ENCODE data around the gene RAB3GAP1.
"Not testable (repeated sequence)": the region's sequence is repeated elsewhere in the genome, so short reads cannot be mapped to it uniquely, and the experiment has no call there.

RAB3GAP1 gene

DNA sequence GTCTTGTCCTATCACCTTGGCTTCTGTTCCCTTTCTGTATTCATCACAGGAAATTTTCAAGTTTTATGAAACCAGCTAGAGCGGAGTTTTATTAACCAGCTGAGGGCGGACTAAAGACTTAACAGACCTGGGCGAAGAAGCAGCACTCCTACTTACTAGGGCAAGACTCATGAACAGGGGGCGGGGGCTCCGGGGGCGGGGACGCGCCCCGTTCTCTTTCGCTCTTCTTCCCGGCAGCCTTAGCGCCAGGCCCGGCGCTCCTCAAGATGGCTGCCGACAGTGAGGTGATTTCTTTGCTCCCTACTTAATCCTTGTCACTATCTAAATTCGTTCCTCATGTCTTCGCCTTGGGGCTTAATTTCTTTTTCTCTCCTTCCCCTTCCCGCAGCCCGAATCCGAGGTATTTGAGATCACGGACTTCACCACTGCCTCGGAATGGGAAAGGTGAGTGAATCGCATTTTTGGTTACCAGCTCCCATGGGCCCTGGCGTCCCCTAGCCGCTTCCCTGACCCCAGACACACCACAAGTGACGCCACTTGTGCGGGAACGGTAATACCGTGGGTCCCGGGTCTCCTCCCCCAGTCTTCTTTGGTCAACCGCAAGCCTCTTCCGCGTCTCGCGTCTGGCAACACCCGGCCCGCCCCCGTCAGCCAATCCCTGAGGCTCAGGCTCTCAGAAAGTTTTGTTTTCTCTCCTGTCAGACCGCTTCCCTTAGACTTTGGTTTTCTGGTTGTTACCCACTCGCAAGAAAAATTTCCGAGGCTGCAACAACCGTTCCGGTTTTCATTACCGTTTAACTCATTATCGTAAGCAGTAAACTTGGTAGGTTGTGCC is at the start of gene RAB3GAP1:
Gene RAB3GAP1 (plus strand): TSS at position 251 of the 835 bp plus-strand sequence. CDS start 16 bp downstream, at position 267.
- DNase-seq, result peak; percentile 88

- no peak for DNase-seq
Observed at GRCh38 chr2:135002836-135003235, 49.3 kb upstream of the RAB3GAP1 start.

DNA sequence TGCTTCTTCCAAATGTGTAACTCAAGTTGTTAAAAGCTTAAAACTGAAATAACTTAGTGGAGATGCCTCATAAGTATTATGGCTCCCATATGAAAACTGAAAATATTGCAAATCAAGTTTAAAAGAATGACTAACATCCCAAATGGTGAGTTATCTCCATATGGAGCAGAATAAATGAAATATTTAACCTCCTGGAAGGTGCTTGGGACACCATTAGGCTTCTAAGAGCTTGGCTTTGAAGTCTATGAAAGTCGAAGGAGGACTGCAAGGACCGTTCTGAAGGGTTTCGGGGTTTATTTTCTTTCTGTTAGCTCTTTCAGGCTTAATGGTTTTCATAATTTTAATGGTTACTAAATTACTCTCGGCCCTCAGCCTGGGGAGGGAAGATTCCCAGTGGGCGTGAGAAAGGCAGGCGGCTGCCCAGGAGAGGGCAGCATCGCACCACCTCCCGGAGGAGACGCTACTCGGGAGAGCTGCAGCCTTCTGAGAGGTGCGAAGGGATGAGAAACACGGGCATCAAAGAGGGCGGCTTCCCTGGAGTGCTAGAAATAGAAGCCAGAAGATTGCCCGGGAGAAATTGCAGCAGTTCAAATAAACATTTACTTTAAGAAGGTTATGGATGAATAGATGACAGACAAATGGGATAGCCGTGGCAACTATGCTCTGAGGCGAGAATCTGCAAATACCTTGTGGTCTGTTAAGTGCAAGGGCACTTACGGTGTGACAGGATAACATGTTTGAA is 47.9 kb upstream of the RAB3GAP1 start:
- peak; percentile 74 for DNase-seq

DNA sequence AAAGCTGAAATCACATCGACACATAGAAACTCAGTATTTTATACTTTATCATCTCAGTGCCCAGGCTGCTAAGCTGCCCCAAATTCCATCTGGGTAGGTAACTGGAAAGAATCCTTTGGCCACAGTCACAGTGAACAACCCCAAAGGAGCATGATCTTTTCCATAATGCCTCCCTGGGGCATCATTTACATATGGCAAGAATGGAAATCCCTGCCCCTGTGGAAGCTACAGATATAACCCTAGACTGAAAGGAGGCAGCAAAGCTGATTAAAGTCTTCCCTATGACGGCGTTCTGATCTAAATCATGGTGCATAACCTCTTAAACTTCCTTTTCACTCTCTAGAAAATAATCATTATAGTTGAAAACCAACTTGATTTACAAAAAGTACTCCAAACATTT is 46.3 kb upstream of the RAB3GAP1 start:
- DNase-seq, result no peak

DNA sequence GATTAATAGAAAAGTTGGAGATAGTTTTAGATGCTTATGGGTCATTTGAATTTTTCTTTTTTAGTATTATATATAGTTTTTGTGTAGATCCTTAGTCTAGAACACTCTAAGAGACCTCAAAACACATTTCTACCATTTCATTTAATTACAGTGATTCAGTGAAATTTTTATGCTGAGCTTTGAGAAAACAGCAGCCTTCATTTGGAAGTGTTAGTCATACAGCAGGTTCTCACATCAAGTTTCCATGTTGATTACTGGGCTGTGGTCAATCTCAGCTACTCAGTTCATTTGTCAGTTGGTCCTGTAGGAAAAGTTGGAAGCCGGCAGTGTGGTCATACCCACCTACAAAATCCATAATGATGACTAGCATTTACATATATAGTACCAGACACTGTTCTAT is 42.8 kb upstream of the RAB3GAP1 start:
- DNase-seq, result no peak

DNA sequence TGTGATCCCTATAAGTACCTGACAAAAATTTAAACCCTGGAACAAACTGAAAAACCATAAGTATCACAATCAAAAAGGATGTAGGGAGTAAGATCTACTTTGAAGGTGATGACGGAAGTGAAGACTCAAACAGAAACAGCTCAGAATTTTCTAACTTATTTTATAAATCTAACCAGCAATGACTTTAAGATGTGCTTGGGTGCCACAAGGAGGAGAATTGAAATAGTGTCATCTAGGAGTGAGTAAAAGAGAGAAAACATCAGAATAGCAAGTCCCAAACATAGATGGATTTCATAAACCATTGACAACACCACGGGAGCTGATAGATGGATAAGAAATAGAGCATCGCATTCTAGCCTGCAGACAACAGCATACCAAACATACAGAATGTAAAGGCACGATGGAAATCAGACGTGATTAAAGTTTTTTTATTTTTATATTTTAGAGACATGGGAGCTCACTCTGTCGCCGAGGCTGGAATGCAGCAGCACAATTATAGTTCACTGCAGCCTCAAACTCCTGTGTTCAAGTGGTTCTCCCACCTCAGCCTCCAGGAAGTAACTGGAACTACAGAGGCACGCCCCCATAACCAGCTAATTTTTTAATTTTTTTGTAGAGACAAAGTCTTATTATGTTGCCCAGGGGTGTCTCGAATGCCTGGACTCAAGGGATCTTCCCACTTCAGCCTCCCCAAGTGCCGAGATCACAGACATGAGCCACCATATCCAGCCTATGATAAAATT is 41.7 kb upstream of the RAB3GAP1 start:
- no peak for DNase-seq

GRCh38 chr2:135011633-135012032 is 40.5 kb upstream of the RAB3GAP1 start:
- no peak for DNase-seq

- DNase-seq, result no peak
Observed at GRCh38 chr2:135021618-135022017, 30.5 kb upstream of the RAB3GAP1 start.

- DNase-seq, result no peak
Observed at GRCh38 chr2:135022952-135023880, 28.9 kb upstream of the RAB3GAP1 start.

GRCh38 chr2:135023886-135024485 is 28.1 kb upstream of the RAB3GAP1 start:
- DNase-seq, result no peak

- no peak for DNase-seq
Observed at GRCh38 chr2:135029481-135030134, 22.5 kb upstream of the RAB3GAP1 start.

DNA sequence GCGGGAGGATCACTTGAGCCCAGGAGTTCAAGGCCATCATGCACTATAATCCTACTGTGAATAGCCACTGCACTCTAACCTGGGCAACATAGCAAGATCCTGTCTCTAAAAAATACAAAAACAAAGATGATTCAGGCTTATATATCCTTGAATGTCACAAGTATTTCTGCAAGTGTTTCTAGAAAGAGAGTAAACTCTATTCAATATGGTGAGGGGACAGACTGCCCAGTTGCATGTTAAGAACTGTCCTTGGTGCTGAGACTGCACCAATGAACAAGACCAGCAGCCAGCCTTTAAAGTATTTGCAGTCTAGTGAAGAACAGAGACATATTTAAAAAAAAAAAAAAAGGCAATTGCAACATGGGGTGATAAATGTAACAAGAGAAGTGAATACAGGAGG is 21.3 kb upstream of the RAB3GAP1 start:
- peak; percentile 20 for DNase-seq

DNA sequence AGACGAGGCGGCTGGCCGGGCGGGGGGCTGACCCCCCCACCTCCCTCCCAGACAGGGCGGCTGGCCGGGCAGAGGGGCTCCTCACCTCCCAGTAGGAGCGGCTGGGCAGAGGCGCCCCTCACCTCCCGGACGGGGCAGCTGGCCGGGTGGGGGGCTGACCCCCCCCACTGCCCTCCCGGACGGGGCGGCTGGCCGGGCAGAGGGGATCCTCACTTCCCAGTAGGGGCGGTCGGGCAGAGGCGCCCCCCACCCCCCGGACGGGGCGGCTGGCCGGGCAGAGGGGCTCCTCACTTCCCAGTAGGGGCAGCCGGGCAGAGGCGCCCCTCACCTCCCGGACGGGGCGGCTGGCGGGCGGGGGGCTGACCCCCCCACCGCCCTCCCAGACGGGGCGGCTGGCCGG is 18.9 kb upstream of the RAB3GAP1 start:
- DNase-seq, result not testable (repeated sequence)

DNA sequence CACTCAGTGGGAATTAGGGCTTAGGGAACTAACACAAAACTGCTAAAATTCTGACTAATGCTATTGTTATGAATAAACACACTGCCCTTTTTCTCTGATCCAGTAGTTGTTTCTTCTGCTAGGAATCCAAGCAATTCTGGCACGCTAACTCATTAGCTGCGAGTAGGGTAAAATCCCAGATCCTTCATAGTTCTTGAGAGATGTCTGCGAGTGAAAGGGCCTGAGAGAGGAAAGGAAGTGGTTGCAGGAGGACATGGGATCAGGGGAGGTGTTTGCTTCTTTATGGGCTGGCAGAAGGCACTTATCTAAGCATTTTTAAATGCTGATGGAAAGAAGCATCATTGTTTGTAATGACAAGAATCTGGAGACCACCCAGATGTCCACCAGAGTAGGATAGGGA is 14.3 kb upstream of the RAB3GAP1 start:
- DNase-seq, result peak; percentile 51

DNA sequence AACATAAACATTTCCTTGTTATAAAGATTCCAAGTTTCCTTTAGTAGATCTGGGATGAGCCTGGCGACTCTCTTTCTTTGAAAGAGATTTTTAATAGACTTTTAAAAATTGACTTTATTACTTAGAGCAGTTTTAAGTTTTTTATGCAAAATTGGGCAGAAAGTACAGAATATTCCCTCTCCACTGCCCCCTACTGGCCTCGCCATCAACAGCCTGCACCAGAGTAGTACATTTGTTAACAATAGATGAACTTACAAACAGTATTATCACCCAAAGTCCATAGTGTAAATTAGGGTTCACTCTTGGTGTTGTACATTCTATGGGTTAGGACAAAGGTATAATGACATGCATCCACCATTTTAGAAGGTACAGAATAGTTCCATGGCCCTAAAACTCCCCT is 8.7 kb upstream of the RAB3GAP1 start:
- no peak for DNase-seq

DNA sequence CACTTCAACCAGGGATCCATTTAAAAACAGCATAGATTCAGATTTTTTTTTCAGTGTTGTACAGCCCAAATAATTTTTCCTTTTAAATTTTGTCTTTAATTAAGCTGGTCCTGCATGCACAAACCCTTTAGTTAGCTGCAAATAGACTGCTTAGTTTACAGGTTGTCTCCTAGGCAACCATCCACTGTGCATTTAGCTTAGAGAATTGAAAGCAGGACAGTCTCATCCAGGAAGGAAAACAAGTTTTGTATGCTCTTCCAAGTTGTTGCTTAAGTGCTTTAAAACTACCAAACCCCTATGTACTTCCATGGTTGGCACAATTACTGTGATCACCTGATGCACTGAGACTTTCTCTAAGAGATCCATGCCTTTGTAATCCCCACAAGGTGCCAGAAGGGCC is 4.8 kb upstream of the RAB3GAP1 start, which contains the start of gene MAP3K19:
Gene MAP3K19 (minus strand): TSS at position 148 of the 400 bp plus-strand sequence. CDS start 22,800 bp downstream, outside the sequence.
- no peak for DNase-seq

DNA sequence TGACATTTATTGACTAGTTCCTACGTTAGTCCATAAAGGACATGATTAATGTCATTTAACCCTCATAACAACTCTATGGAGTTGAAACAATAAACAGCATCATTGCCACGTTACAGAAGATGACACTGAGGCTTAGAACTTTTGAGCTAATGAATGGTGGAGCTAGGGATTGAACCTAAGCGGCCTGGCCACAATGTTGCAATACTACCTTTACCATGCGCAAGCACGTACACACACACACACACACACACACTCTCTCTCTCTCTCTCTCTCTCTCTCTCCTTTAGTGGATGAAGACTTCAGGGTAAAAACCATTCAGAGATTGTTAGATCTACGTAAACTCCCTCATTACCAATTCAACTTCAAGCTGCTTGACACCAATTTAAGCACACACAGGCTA is 4.0 kb upstream of the RAB3GAP1 start:
- no peak for DNase-seq

- no peak for DNase-seq
Observed at GRCh38 chr2:135050132-135050531, 2.0 kb upstream of the RAB3GAP1 start.

DNA sequence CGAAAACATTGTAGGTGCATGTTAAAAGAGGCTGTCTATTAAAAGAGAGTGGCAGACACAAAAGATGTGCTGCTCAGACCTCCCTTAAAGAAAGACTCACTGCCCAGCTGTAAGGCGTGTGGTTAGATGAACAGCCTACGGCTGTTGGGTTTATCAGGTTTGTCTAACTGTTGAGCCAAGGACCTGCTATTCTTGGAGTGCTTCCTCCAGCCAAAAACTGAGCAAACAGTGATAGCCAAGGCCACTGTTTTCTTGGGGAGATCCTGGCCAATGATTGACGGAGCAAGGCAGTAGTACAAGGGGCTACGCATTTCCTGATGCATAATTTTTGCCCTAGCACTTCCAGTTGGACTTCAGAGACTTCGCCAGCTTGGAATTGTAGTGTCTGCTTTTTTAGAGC is 1.4 kb upstream of the RAB3GAP1 start:
- DNase-seq, result no peak

DNA sequence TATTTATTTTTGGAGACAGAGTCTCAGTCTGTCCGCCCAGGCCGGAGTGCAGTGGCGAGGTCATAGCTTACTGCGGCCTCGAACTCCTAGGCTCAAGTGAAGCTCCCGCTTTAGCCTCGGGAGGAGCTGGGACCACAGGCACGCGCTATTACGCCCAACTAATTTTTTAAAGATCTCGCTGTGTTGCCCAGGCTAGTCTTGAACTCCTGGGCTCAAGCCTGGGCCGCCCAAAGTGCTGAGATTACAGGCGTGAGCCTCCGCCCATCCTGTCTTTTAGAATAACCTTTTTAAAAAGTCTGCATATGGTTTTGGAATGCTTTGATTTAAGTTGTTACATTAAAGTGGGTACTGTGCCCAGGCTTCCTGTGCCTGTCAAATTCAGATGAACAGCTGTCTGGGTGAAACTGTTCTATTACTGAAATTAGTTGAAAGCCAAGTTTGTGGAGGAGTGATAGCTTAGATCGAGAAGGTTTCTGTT is 944 bp downstream of the RAB3GAP1 start:
- peak; percentile 29 for DNase-seq

GRCh38 chr2:135055182-135055786 is 3.2 kb downstream of the RAB3GAP1 start:
- peak; percentile 86 for DNase-seq
